AG10803 (cell line): ENCODE data around the gene BSN.
A peak's percentile ranks its signal among the peaks of the same experiment; 100 is the strongest.
"Not testable (repeated sequence)": the region's sequence is repeated elsewhere in the genome, so short reads cannot be mapped to it uniquely, and the experiment has no call there.

Experiments used
- DNase-seq: peaks from one replicate; pipeline ENCODE4 v3.0.0; 2010; ENCODE audit warnings: low read depth
- H3K4me3 ChIP-seq: 2 replicates; pipeline ENCODE4 v1.5.1; 2011; ENCODE audit warnings: mild to moderate bottlenecking, low read length, control low read depth
- CTCF ChIP-seq: conservative IDR thresholded peaks from 2 replicates; pipeline ENCODE4 v1.5.1; 2011; ENCODE audit warnings: mild to moderate bottlenecking, low read length, control low read depth, inconsistent platforms

The BSN gene

GRCh38 chr3:49570028-49570654 is 15.9 kb downstream of the BSN start:
- TF ChIP-seq CTCF, result no peak
- no peak for DNase-seq

GRCh38 chr3:49582177-49582576 is 27.9 kb downstream of the BSN start:
- H3K4me3 ChIP-seq, result no peak overlapping the region
- no peak for DNase-seq
- TF ChIP-seq CTCF, result no peak

More at GRCh38 chr3:49570028-49570654, 15.9 kb downstream of the BSN start:
- no peak overlapping the region for H3K4me3 ChIP-seq

DNA sequence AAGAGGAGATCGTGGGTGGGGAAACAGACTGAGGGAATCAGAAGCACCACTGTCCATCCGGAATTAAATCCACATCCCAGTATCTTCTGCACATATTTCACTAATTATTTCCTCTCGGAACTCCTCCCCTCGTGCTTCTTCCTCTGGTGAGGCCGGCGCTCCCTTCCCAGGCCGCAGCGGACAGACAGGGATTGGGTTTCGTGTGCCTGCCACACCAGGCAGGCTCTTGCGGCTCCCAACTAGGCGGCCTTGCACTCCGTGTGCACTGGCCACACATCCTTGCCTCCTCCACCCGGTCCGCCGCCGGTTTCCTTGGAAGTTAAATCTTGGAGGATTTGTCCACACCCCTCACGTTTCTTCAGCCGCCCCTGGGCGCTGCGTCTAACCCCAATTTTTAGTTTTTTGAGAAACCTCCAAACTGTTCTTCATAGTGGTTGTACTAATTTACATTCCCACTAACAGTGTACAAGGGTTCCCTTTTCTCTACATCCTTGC is 31.0 kb downstream of the BSN start:
- DNase-seq, H3K4me3 ChIP-seq: not testable (repeated sequence)

DNA sequence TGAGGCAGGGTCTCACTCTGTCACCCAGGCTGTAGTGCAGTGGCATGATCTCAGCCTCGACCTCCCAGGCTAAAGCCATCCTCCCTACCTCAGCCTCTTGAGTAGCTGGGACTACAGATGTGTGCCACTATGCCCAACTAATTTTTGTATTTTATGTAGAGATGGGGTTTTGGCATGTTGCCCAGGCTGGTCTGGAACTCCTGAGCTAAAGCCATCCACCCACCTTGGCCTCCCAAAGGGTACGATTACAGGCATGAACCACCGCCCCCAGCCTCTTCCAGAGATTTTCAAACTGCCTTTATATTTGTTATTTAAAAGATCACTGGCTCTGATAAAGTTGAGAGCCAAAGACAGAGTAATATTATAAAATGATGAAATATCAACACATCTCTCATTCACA is 37.3 kb downstream of the BSN start:
- no peak overlapping the region for H3K4me3 ChIP-seq
- no peak for TF ChIP-seq CTCF
- DNase-seq, result no peak

DNA sequence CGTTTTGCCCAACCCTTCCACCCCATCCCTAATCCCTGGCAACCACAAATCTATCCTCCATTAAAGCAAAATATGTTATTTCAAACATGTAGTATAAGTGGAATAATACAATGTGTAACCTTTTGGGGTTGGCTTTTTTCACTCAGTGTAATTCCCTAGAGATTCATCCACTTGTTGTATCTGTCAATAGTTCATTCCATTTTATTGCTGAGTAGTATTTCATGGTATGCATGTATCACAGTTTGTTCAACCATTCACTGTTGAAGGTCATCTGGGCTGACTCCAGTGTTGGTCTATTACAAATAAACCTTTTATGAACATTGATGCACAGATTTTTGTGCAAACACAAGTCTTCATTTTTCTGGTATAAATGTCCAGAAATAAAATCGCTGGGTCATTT is 38.8 kb downstream of the BSN start:
- peak; percentile 51 for DNase-seq
- H3K4me3 ChIP-seq, result no peak overlapping the region
- no peak for TF ChIP-seq CTCF

DNA sequence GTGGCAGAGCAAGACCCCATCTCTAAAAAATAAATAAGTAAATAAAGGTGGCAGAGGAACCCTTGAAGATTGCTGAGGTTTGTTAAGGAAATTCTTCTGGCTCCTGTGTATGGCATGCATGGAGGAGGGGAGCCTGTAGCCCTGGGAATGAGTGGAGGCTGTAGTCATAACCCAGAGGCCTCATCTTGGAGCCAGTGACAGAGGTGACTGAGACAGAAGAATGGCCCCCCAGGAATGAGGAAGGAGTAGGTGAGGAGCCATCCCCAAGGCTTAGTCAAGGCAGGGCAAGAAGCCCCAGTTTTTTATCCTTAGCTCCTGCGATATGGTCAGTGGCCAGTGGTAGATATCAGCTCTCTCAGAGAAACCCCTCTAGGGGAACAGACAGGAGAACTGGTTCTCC is 46.5 kb downstream of the BSN start:
- H3K4me3 ChIP-seq, result no peak overlapping the region
- TF ChIP-seq CTCF, result no peak
- DNase-seq, result peak; percentile 25

DNA sequence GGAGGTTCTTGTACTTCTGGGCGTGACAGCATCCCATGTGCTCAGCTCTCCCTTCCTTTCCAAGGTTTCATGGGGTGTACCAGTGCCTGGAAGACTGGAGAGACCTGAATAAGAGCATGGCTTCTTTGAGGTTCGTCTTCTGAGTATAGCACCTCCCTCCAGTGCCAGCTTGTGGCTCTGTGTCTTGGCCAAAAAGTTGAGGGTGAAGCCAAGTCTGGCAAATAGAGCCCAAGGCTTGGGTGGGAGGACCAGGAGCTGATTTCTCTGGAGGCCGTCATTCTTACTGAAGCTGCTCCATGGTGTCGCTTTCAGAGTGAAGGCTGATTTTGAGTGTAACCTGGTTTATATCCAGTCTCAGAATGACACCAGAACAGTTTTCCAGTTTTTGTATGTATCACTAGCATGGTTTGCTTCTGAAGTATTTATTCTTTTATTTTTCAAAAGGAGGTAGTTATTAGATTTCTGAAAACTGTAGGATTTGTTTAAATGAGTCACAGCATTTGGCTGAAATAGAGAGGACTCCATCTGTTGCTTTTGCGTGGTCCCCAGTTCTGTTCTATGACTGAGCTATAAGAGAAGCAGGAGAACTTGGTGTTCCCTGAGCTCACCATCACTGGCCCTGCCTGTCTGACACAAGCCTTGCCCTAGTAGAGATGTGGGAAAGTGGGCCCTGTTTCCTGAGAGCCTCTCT is 47.2 kb downstream of the BSN start:
- no peak for DNase-seq
- no peak overlapping the region for H3K4me3 ChIP-seq
- TF ChIP-seq CTCF, result no peak
